Measurements from ENCODE around the gene RLBP1. TPM values are rescaled to one million over a fixed set of nuclear protein-coding genes. Genes with fewer than 3 reads are reported as not detected.

The RLBP1 gene
- total and polyA plus RNA-seq, 7 donors, result 0.27 to 6.6 (median 1.1) TPM; not detected in 3

GRCh38 chr15:89218531-89218930 lies 2.8 kb downstream of the RLBP1 start:
- Histone ChIP-seq H3K4me3 (no peak overlapping the region), H3K27ac (no peak overlapping the region), H3K36me3 (no peaks in the 10 kb centered on the region), H3K27me3 (no peaks in the 10 kb centered on the region), H3K9me3 (no peaks in the 10 kb centered on the region), H3K4me1 (peaks cover 0 to 8% (median 3%) of the 10 kb centered on the region in 4 donors)
- TF ChIP-seq POLR2A (IDR thresholded peaks at IDR 0.05) (no peak), POLR2AphosphoS5 (IDR thresholded peaks at IDR 0.05) (no peak), EP300 (IDR thresholded peaks at IDR 0.05) (no peak)
- TF ChIP-seq, protein P1, sequence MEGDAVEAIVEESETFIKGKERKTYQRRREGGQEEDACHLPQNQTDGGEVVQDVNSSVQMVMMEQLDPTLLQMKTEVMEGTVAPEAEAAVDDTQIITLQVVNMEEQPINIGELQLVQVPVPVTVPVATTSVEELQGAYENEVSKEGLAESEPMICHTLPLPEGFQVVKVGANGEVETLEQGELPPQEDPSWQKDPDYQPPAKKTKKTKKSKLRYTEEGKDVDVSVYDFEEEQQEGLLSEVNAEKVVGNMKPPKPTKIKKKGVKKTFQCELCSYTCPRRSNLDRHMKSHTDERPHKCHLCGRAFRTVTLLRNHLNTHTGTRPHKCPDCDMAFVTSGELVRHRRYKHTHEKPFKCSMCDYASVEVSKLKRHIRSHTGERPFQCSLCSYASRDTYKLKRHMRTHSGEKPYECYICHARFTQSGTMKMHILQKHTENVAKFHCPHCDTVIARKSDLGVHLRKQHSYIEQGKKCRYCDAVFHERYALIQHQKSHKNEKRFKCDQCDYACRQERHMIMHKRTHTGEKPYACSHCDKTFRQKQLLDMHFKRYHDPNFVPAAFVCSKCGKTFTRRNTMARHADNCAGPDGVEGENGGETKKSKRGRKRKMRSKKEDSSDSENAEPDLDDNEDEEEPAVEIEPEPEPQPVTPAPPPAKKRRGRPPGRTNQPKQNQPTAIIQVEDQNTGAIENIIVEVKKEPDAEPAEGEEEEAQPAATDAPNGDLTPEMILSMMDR (IDR thresholded peaks at IDR 0.05), result no peak
- no peak for DNase-seq
- intact Hi-C loops (cut with DNase I), result no loop called here
- WGBS, 2 donors, result 87 to 94% methylated on average over 8 of the region's 8 CpGs

- no peak overlapping the region for H3K4me3 ChIP-seq
- H3K27me3 ChIP-seq, result no peaks in the 10 kb centered on the region
- no peaks in the 10 kb centered on the region for H3K9me3 ChIP-seq
- TF ChIP-seq POLR2A (IDR thresholded peaks at IDR 0.05) (no peak), POLR2AphosphoS5 (IDR thresholded peaks at IDR 0.05) (no peak)
- no peaks in the 10 kb centered on the region for H3K36me3 ChIP-seq
- peaks cover 0 to 12% (median 5%) of the 10 kb centered on the region in 4 donors for H3K4me1 ChIP-seq
- WGBS, 2 donors, result 81 to 87% methylated on average over 6 of the region's 6 CpGs
- intact Hi-C loops (cut with DNase I), result no loop called here
- H3K27ac ChIP-seq, result no peak overlapping the region
- no peak for DNase-seq
Measured at GRCh38 chr15:89217686-89218376, 3.5 kb downstream of the RLBP1 start.

- no peak for TF ChIP-seq EP300 (IDR thresholded peaks at IDR 0.05)
- no peak for TF ChIP-seq POLR2A (IDR thresholded peaks at IDR 0.05)
- TF ChIP-seq POLR2AphosphoS5 (IDR thresholded peaks at IDR 0.05), result no peak
- TF ChIP-seq, protein P1 (IDR thresholded peaks at IDR 0.05), result no peak
- H3K9me3 ChIP-seq, result no peaks in the 10 kb centered on the region
- H3K27me3 ChIP-seq, result no peaks in the 10 kb centered on the region
- peaks cover 0 to 12% (median 5%) of the 10 kb centered on the region in 4 donors for H3K4me1 ChIP-seq
- intact Hi-C loops (cut with DNase I), result no loop called here
- H3K4me3 ChIP-seq, result no peak overlapping the region
- 94 to 95% methylated on average over 20 of the region's 20 CpGs for WGBS, 2 donors
- H3K36me3 ChIP-seq, result no peaks in the 10 kb centered on the region
- no peak for DNase-seq
- no peak overlapping the region for H3K27ac ChIP-seq
Measured at GRCh38 chr15:89217031-89217430, 4.3 kb downstream of the RLBP1 start.

GRCh38 chr15:89215627-89216026 lies 5.8 kb downstream of the RLBP1 start:
- peaks cover 0 to 12% (median 5%) of the 10 kb centered on the region in 4 donors for H3K4me1 ChIP-seq
- no peak overlapping the region for H3K27ac ChIP-seq
- 85 to 91% methylated on average over 2 of the region's 2 CpGs for WGBS, 2 donors
- H3K9me3 ChIP-seq, result no peaks in the 10 kb centered on the region
- no peaks in the 10 kb centered on the region for H3K27me3 ChIP-seq
- intact Hi-C loops (cut with DNase I), result no loop called here
- H3K4me3 ChIP-seq, result no peak overlapping the region
- TF ChIP-seq POLR2A (IDR thresholded peaks at IDR 0.05), result no peak
- TF ChIP-seq POLR2AphosphoS5 (IDR thresholded peaks at IDR 0.05), result no peak
- TF ChIP-seq, protein P1 (IDR thresholded peaks at IDR 0.05), result no peak
- no peak for TF ChIP-seq EP300 (IDR thresholded peaks at IDR 0.05)
- no peak for DNase-seq
- H3K36me3 ChIP-seq, result no peaks in the 10 kb centered on the region

DNA sequence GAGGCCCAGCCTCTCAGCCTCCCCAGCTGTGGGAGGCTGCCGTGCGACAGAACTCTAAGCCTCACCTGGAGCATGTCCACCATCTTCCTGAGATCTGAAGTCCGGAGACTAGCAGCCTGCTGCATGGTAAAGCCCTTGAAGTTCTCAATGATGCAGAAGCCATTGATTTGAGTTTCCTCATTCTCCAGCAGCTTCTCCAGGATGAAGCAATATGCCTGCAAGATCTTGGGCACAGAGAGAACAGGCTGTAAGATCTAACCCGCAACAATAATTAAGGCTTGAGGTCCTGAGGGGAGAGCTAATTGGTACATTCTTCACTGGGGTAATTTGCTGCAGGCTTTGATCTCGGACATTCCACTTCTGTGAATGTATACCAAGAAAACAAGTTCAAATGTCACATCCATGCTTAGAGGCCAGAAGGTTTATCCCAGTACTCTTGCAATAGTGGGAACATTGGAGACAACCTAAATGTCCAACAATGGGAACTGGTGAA lies 9.7 kb downstream of the RLBP1 start:
- Histone ChIP-seq H3K27me3 (no peaks in the 10 kb centered on the region), H3K27ac (no peak overlapping the region), H3K9me3 (no peaks in the 10 kb centered on the region), H3K36me3 (no peaks in the 10 kb centered on the region), H3K4me1 (peaks cover 0 to 17% (median 7%) of the 10 kb centered on the region in 4 donors), H3K4me3 (no peak overlapping the region)
- DNase-seq, result no peak
- WGBS, 2 donors, result 82 to 92% methylated on average over 5 of the region's 5 CpGs
- TF ChIP-seq POLR2AphosphoS5 (IDR thresholded peaks at IDR 0.05), result no peak
- TF ChIP-seq, protein P1 (IDR thresholded peaks at IDR 0.05), result no peak
- intact Hi-C loops (cut with DNase I), result no loop called here
